ENCODE measurements around the gene WBP1.

WBP1 gene

GRCh38 chr2:74418312-74418711 lies 39.9 kb upstream of the WBP1 start:
- TF ChIP-seq, protein P1, sequence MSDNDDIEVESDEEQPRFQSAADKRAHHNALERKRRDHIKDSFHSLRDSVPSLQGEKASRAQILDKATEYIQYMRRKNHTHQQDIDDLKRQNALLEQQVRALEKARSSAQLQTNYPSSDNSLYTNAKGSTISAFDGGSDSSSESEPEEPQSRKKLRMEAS (IDR thresholded peaks at IDR 0.05): no peak
- TF ChIP-seq RAD21 (IDR thresholded peaks at IDR 0.05; ENCODE audit: low read depth): no peak
- TF ChIP-seq ZBTB7A (IDR thresholded peaks at IDR 0.05; ENCODE audit: low read depth): no peak

GRCh38 chr2:74419345-74419744 lies 38.9 kb upstream of the WBP1 start:
- TF ChIP-seq CREB1 (IDR thresholded peaks at IDR 0.05; ENCODE audit: low read depth) (no peak), ZBTB7A (IDR thresholded peaks at IDR 0.05; ENCODE audit: low read depth) (no peak)
- TF ChIP-seq, protein P1 (IDR thresholded peaks at IDR 0.05): no peak

GRCh38 chr2:74420006-74420405 lies 38.2 kb upstream of the WBP1 start:
- TF ChIP-seq EGR1 (IDR thresholded peaks at IDR 0.05): no peak
- TF ChIP-seq TAF1 (IDR thresholded peaks at IDR 0.05; ENCODE audit: low read depth): no peak
- no peak for TF ChIP-seq TEAD4 (IDR thresholded peaks at IDR 0.05)
- no peak for TF ChIP-seq RAD21 (IDR thresholded peaks at IDR 0.05; ENCODE audit: low read depth)
- no peak for TF ChIP-seq CREB1 (IDR thresholded peaks at IDR 0.05; ENCODE audit: low read depth)
- no peak for TF ChIP-seq TCF12 (IDR thresholded peaks at IDR 0.05; ENCODE audit: low read depth)
- no peak for TF ChIP-seq YY1 (IDR thresholded peaks at IDR 0.05; ENCODE audit: low read depth)
- no peak for TF ChIP-seq FOXM1 (IDR thresholded peaks at IDR 0.05; ENCODE audit: borderline replicate concordance, low read depth)
- TF ChIP-seq ZBTB7A (IDR thresholded peaks at IDR 0.05; ENCODE audit: low read depth): no peak
- TF ChIP-seq REST (IDR thresholded peaks at IDR 0.05; ENCODE audit: low read depth): no peak

GRCh38 chr2:74421221-74421870 lies 36.9 kb upstream of the WBP1 start, which contains the start of the genes C2orf81 and WDR54:
Gene C2orf81 (minus strand): TSS chr2:74421619. CDS start chr2:74421560, 59 bp downstream.
Gene WDR54 (plus strand): TSS chr2:74421730. CDS start chr2:74422154, 424 bp downstream.
- TF ChIP-seq, protein P1 (IDR thresholded peaks at IDR 0.05): peak; percentile 96
- TF ChIP-seq TAF1 (IDR thresholded peaks at IDR 0.05; ENCODE audit: low read depth) (0 out of 2 replicates have a peak, but pooled peaks have one; percentile 52), YY1 (IDR thresholded peaks at IDR 0.05; ENCODE audit: low read depth) (0 out of 2 replicates have a peak, but pooled peaks have one; percentile 46), ZBTB7A (IDR thresholded peaks at IDR 0.05; ENCODE audit: low read depth) (no peak)

DNA sequence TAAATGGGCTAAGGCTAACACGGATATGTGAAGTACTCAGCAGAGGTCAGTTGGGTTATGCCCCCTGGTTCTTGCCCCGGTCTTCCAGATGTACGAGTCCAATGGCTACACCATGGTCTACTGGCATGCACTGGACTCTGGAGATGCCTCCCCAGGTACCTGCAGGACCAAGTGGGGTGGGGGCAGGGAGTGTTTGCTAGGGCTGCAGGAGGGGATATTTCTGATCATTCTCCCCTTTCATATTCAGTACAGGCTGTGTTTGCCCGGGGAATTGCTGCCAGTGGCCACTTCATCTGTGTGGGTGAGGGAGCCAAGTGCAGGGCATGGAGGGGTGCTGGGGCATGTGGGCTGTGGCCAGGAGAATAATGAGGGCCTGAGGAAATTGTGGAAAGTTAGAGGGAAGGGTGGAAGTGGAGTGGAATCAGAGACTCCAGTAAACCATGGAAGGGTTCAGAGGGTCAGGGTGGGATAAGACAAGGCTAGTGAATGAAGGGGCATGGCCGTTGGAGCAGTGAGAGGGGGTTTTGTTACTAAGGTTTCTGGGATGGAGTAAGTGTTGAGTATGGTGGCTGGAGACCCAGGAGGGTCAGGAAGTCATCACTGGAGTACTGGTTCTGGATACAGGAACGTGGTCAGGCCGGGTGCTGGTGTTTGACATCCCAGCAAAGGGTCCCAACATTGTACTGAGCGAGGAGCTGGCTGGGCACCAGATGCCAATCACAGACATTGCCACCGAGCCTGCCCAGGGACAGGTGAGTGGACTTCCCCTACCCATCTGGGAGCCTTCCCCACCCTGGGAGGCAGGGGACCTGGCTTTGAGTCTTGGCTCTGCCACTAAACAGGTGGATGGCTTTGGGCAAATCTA lies 34.8 kb upstream of the WBP1 start:
- TF ChIP-seq, protein P1 (IDR thresholded peaks at IDR 0.05): no peak
- TF ChIP-seq, protein P2, sequence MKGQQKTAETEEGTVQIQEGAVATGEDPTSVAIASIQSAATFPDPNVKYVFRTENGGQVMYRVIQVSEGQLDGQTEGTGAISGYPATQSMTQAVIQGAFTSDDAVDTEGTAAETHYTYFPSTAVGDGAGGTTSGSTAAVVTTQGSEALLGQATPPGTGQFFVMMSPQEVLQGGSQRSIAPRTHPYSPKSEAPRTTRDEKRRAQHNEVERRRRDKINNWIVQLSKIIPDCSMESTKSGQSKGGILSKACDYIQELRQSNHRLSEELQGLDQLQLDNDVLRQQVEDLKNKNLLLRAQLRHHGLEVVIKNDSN (IDR thresholded peaks at IDR 0.05): no peak
- TF ChIP-seq NFIC (IDR thresholded peaks at IDR 0.05) (no peak), CREB1 (IDR thresholded peaks at IDR 0.05; ENCODE audit: low read depth) (no peak), TAF1 (IDR thresholded peaks at IDR 0.05; ENCODE audit: low read depth) (no peak)

- TF ChIP-seq TCF12 (IDR thresholded peaks at IDR 0.05; ENCODE audit: low read depth) (no peak), ZBTB7A (IDR thresholded peaks at IDR 0.05; ENCODE audit: low read depth) (no peak), EGR1 (IDR thresholded peaks at IDR 0.05) (no peak), EP300 (IDR thresholded peaks at IDR 0.05; ENCODE audit: borderline replicate concordance) (no peak), YY1 (IDR thresholded peaks at IDR 0.05; ENCODE audit: low read depth) (no peak), FOXM1 (IDR thresholded peaks at IDR 0.05; ENCODE audit: borderline replicate concordance, low read depth) (no peak), CEBPB (IDR thresholded peaks at IDR 0.05) (no peak)
These were observed 33.9 kb upstream of the WBP1 start for GRCh38 chr2:74424139-74424992.

GRCh38 chr2:74424995-74425406 lies 33.2 kb upstream of the WBP1 start:
- no peak for TF ChIP-seq REST (IDR thresholded peaks at IDR 0.05; ENCODE audit: low read depth)
- no peak for TF ChIP-seq CEBPB (IDR thresholded peaks at IDR 0.05)
- TF ChIP-seq, protein P2 (IDR thresholded peaks at IDR 0.05): no peak
- TF ChIP-seq, protein P1 (IDR thresholded peaks at IDR 0.05): no peak
- TF ChIP-seq ZBTB7A (IDR thresholded peaks at IDR 0.05; ENCODE audit: low read depth): no peak
- no peak for TF ChIP-seq TAF1 (IDR thresholded peaks at IDR 0.05; ENCODE audit: low read depth)
- no peak for TF ChIP-seq NFIC (IDR thresholded peaks at IDR 0.05)
- TF ChIP-seq TEAD4 (IDR thresholded peaks at IDR 0.05): no peak
- TF ChIP-seq CREB1 (IDR thresholded peaks at IDR 0.05; ENCODE audit: low read depth): no peak
- TF ChIP-seq FOXM1 (IDR thresholded peaks at IDR 0.05; ENCODE audit: borderline replicate concordance, low read depth): no peak
